SK-N-SH (cell line): ENCODE measurements around the gene CDC16. TPM values are rescaled to one million over a fixed set of nuclear protein-coding genes. Genes with fewer than 3 reads are reported as not detected.

Experiments used
- CTCF ChIA-PET: fragments of 300-600, 350-600 bp; formaldehyde crosslinking; extraction: SDS; loops from one replicate; lab custom pipeline; 2021; lab: Yijun Ruan, JAX
- POLR2A ChIA-PET: fragments of 350-600 bp; sonication (Branson Sonifier 250); formaldehyde crosslinking; extraction: SDS; loops from one replicate; lab custom pipeline; 2020; ENCODE audit warnings: antibody characterized with exemption, inconsistent platforms; lab: Yijun Ruan, JAX
- DNase-seq: peaks from one replicate; pipeline ENCODE4 v3.0.0; 2012
- H2AFZ ChIP-seq: fragments of 200-600 bp; sonication (generic); 2 replicates; pipeline ENCODE4 v1.8.1; 2016; ENCODE audit warnings: antibody characterized with exemption, mild to moderate bottlenecking, low read depth
- H3F3A ChIP-seq: fragments of 200-600 bp; sonication (generic); replicated peaks from 2 replicates; pipeline ENCODE3; 2016; ENCODE audit warnings: antibody characterized with exemption, mild to moderate bottlenecking; ENCODE audit not compliant: insufficient read depth
- H3K27ac ChIP-seq, 2 experiments: fragments of 200-500 bp in 1 of 2; fragments of 200-600 bp in 1 of 2; sonication (Bioruptor generic) in 1 of 2; sonication (generic), shearing (Covaris generic) in 1 of 2; 2 replicates each; pipeline versions ENCODE4 v1.5.1 to v1.6.1; 2014 to 2016; ENCODE audit warnings: low read depth in 2 of 2, inconsistent platforms in 1 of 2, low read length in 1 of 2, mild to moderate bottlenecking in 1 of 2, mixed read lengths in 1 of 2
- H3K27me3 ChIP-seq: fragments of 200-600 bp; sonication (generic), shearing (Covaris generic); 2 replicates; pipeline ENCODE4 v1.6.1; 2016; ENCODE audit warnings: mixed run types; ENCODE audit not compliant: insufficient read depth
- H3K36me3 ChIP-seq, 2 experiments: fragments of 200-500 bp in 1 of 2; fragments of 200-600 bp in 1 of 2; sonication (Bioruptor generic) in 1 of 2; sonication (generic) in 1 of 2; replicated peaks in 1 of 2; 2 replicates each; pipeline versions ENCODE3 to v1.5.1; 2014 to 2016; ENCODE audit warnings: low read length in 1 of 2, mild to moderate bottlenecking in 1 of 2; ENCODE audit not compliant: insufficient read depth in 2 of 2, control insufficient read depth in 1 of 2
- H3K4me1 ChIP-seq, 2 experiments: fragments of 200-500 bp in 1 of 2; fragments of 200-600 bp in 1 of 2; sonication (Bioruptor generic) in 1 of 2; sonication (generic), shearing (Covaris generic) in 1 of 2; 2 replicates each; pipeline versions ENCODE4 v1.5.1 to v1.6.1; 2014 to 2016; ENCODE audit warnings: low read depth in 1 of 2, low read length in 1 of 2, mixed run types in 1 of 2; ENCODE audit not compliant: insufficient read depth in 2 of 2, control insufficient read depth in 1 of 2
- H3K4me2 ChIP-seq: fragments of 200-600 bp; sonication (generic), shearing (Covaris generic); 2 replicates; pipeline ENCODE4 v1.6.1; 2017; ENCODE audit warnings: mixed run types
- H3K4me3 ChIP-seq, 2 experiments: fragments of 200-500 bp in 1 of 2; fragments of 200-600 bp in 1 of 2; sonication (Bioruptor generic) in 1 of 2; sonication (generic), shearing (Covaris generic) in 1 of 2; 2 replicates each; pipeline versions ENCODE4 v1.5.1 to v1.8.1; 2014 to 2016; ENCODE audit warnings: low read depth in 2 of 2, inconsistent platforms in 1 of 2, low read length in 1 of 2, mild to moderate bottlenecking in 1 of 2, mixed read lengths in 1 of 2, moderate library complexity in 1 of 2
- H3K79me2 ChIP-seq: fragments of 200-600 bp; sonication (generic); 2 replicates; pipeline ENCODE4 v1.8.1; 2017; ENCODE audit warnings: mild to moderate bottlenecking; ENCODE audit not compliant: insufficient read depth
- H3K9ac ChIP-seq: fragments of 200-600 bp; sonication (generic); 2 replicates; pipeline ENCODE4 v1.6.1; 2017; ENCODE audit warnings: mixed run types
- H3K9me2 ChIP-seq: fragments of 200-600 bp; sonication (generic); 2 replicates; pipeline ENCODE4 v1.6.1; 2017; ENCODE audit warnings: mixed run types
- H3K9me3 ChIP-seq: fragments of 200-600 bp; sonication (generic); 2 replicates; pipeline ENCODE4 v1.6.1; 2017; ENCODE audit warnings: mixed run types, mild to moderate bottlenecking, moderate library complexity
- H4K20me1 ChIP-seq: fragments of 200-600 bp; sonication (generic); 2 replicates; pipeline ENCODE4 v1.6.1; 2017; ENCODE audit warnings: mild to moderate bottlenecking, mixed run types; ENCODE audit not compliant: insufficient read depth
- EZH2phosphoT487 ChIP-seq: fragments of 200-600 bp; sonication (generic); IDR thresholded peaks from 2 replicates; pipeline ENCODE4 v1.6.1; 2017; ENCODE audit warnings: low read depth, mixed run types, mild to moderate bottlenecking, antibody characterized with exemption, moderate library complexity, borderline replicate concordance
- FOSL2 ChIP-seq: IDR thresholded peaks from 2 replicates; pipeline ENCODE4 v1.4.0; 2012; ENCODE audit warnings: low read depth, mild to moderate bottlenecking, moderate library complexity, borderline replicate concordance
- FOXJ3 ChIP-seq: sonication (generic); formaldehyde crosslinking; IDR thresholded peaks from 2 replicates; pipeline ENCODE4 v1.5.1; 2020; ENCODE audit warnings: mild to moderate bottlenecking, missing genetic modification reagents
- GABPA ChIP-seq: IDR thresholded peaks from 2 replicates; pipeline ENCODE4 v1.4.0; 2012; ENCODE audit warnings: low read depth, mild to moderate bottlenecking
- JUND ChIP-seq: IDR thresholded peaks from 2 replicates; pipeline ENCODE4 v1.4.0; 2012
- MAX ChIP-seq: IDR thresholded peaks from 2 replicates; pipeline ENCODE4 v1.4.0; 2012; ENCODE audit warnings: low read depth
- MXI1 ChIP-seq: IDR thresholded peaks from 2 replicates; pipeline ENCODE4 v1.6.1; 2012; ENCODE audit warnings: mild to moderate bottlenecking, low read depth, low read length, improper control_type of control experiment
- NRF1 ChIP-seq: IDR thresholded peaks from 2 replicates; pipeline ENCODE4 v1.6.1; 2012; ENCODE audit warnings: low read depth, mild to moderate bottlenecking, low read length
- PBX3 ChIP-seq: IDR thresholded peaks from 2 replicates; pipeline ENCODE4; 2012
- RCOR1 ChIP-seq: fragments of 150-350 bp; IDR thresholded peaks from 2 replicates; pipeline ENCODE4 v1.6.1; 2017; ENCODE audit warnings: antibody characterized with exemption, low read length
- REST ChIP-seq: IDR thresholded peaks from 2 replicates; pipeline ENCODE4 v1.6.1; 2012; ENCODE audit warnings: mild to moderate bottlenecking, low read depth, low read length, moderate library complexity
- SIN3A ChIP-seq: IDR thresholded peaks from 2 replicates; pipeline ENCODE4 v1.6.1; 2012; ENCODE audit warnings: low read depth, mild to moderate bottlenecking, low read length, moderate library complexity, borderline replicate concordance
- ZBTB33 ChIP-seq: IDR thresholded peaks from 2 replicates; pipeline ENCODE4 v1.4.0; 2012; ENCODE audit warnings: low read depth, borderline replicate concordance
- WGBS: methylation state at CpG from one replicate; pipeline ENCODE4 v1.1.6; 2017; ENCODE audit warnings: low lambda C conversion rate; 5-methylcytosine and 5-hydroxymethylcytosine counted together
- polyA plus RNA-seq, 3 experiments: library from polyadenylated mRNA; depleted of rRNA; stranded (reverse); fragments of >200 nt; gene quantifications; 2 replicates each; pipeline ENCODE4 v1.2.3, GENCODE V29; 2012

The CDC16 gene
- polyA plus RNA-seq, 1 of the 3 experiments (the other 2 are of a cell fraction) = 56.9 TPM

- Histone ChIP-seq H3K4me1 (peaks cover 0 to 15% of the 10 kb centered on the region in 2 experiments; a peak in 1 of 4 replicates), H3K4me3 (no peak overlapping the region), H3K36me3 (no peaks in the 10 kb centered on the region), H3K27ac (no peak overlapping the region), H4K20me1 (no peaks in the 10 kb centered on the region), H3K9me2 (no peaks in the 10 kb centered on the region), H3K4me2 (no peak overlapping the region), H3F3A (peaks cover 5% of the 10 kb centered on the region), H3K9ac (no peak overlapping the region), H3K9me3 (no peaks in the 10 kb centered on the region), H3K27me3 (no peaks in the 10 kb centered on the region; the same call in 1 of the 2 replicates), H2AFZ (no peak overlapping the region), H3K79me2 (no peaks in the 10 kb centered on the region)
- DNase-seq = no peak
- CTCF ChIA-PET = interaction anchor here (0.8 to 3.1 kb wide), 6 partner anchors 307 to 492 kb away, joined by 3 to 13 read pairs (median 3); no protein-coding TSS in a partner anchor
- POLR2A ChIA-PET = no interaction called here
- TF ChIP-seq PBX3 = no peak
- no peak for TF ChIP-seq FOXJ3
- TF ChIP-seq MAX = no peak
- TF ChIP-seq NRF1 = no peak
- TF ChIP-seq EZH2phosphoT487 = no peak
- no peak for TF ChIP-seq GABPA
- no peak for TF ChIP-seq SIN3A
- no peak for TF ChIP-seq MXI1
- no peak for TF ChIP-seq ZBTB33
- TF ChIP-seq REST = no peak
- TF ChIP-seq JUND = no peak
- no peak for TF ChIP-seq FOSL2
- no peak for TF ChIP-seq RCOR1
- WGBS = 74% methylated on average over 9 of the region's 9 CpGs
These were observed 6.5 kb upstream of the CDC16 start for GRCh38 chr13:114228176-114228575.
